Measurements from ENCODE around the gene AURKAIP1.

DNA sequence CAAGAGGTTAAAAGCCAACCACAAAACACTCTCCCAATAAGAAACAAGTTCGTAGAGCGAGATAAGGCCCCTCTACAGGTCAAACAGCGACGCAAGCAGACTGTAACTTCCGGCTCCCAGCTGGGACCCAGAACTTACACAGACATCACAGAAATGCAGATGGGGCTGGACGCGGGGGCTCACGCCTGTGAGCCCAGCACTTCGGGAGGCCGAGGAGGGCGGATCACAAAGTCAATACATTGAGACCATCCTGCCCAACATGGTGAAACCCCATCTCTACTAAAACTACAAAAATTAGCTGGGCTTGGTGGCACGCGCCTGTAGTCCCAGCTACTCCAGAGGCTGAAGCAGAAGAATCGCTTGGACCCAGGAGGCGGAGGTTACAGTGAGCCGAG lies 13.1 kb upstream of the AURKAIP1 start:
- TF ChIP-seq, protein P1, sequence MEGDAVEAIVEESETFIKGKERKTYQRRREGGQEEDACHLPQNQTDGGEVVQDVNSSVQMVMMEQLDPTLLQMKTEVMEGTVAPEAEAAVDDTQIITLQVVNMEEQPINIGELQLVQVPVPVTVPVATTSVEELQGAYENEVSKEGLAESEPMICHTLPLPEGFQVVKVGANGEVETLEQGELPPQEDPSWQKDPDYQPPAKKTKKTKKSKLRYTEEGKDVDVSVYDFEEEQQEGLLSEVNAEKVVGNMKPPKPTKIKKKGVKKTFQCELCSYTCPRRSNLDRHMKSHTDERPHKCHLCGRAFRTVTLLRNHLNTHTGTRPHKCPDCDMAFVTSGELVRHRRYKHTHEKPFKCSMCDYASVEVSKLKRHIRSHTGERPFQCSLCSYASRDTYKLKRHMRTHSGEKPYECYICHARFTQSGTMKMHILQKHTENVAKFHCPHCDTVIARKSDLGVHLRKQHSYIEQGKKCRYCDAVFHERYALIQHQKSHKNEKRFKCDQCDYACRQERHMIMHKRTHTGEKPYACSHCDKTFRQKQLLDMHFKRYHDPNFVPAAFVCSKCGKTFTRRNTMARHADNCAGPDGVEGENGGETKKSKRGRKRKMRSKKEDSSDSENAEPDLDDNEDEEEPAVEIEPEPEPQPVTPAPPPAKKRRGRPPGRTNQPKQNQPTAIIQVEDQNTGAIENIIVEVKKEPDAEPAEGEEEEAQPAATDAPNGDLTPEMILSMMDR (IDR thresholded peaks at IDR 0.05; ENCODE audit: low read depth, low read length, missing input control): no peak
- TF ChIP-seq, protein P2, sequence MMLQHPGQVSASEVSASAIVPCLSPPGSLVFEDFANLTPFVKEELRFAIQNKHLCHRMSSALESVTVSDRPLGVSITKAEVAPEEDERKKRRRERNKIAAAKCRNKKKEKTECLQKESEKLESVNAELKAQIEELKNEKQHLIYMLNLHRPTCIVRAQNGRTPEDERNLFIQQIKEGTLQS (IDR thresholded peaks at IDR 0.05): no peak
- TF ChIP-seq YY1 (IDR thresholded peaks at IDR 0.05) (no peak), RXRA (IDR thresholded peaks at IDR 0.05) (no peak)
- TF ChIP-seq, protein P3, sequence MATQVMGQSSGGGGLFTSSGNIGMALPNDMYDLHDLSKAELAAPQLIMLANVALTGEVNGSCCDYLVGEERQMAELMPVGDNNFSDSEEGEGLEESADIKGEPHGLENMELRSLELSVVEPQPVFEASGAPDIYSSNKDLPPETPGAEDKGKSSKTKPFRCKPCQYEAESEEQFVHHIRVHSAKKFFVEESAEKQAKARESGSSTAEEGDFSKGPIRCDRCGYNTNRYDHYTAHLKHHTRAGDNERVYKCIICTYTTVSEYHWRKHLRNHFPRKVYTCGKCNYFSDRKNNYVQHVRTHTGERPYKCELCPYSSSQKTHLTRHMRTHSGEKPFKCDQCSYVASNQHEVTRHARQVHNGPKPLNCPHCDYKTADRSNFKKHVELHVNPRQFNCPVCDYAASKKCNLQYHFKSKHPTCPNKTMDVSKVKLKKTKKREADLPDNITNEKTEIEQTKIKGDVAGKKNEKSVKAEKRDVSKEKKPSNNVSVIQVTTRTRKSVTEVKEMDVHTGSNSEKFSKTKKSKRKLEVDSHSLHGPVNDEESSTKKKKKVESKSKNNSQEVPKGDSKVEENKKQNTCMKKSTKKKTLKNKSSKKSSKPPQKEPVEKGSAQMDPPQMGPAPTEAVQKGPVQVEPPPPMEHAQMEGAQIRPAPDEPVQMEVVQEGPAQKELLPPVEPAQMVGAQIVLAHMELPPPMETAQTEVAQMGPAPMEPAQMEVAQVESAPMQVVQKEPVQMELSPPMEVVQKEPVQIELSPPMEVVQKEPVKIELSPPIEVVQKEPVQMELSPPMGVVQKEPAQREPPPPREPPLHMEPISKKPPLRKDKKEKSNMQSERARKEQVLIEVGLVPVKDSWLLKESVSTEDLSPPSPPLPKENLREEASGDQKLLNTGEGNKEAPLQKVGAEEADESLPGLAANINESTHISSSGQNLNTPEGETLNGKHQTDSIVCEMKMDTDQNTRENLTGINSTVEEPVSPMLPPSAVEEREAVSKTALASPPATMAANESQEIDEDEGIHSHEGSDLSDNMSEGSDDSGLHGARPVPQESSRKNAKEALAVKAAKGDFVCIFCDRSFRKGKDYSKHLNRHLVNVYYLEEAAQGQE (IDR thresholded peaks at IDR 0.05): no peak

All from liver (tissue), 3 donors.